VCaP (cell line): ENCODE data around the gene KIF26A.

Experiments
- H3K27ac ChIP-seq: fragments of 450-650 bp; 2 replicates; pipeline ENCODE4 v1.5.1; 2017
- TF ChIP-seq, protein P1 (sequence below): fragments of 450-650 bp; conservative IDR thresholded peaks from 2 replicates; pipeline ENCODE4 v1.5.1; 2017; ENCODE audit warnings: mild to moderate bottlenecking, moderate library complexity

Gene KIF26A

DNA sequence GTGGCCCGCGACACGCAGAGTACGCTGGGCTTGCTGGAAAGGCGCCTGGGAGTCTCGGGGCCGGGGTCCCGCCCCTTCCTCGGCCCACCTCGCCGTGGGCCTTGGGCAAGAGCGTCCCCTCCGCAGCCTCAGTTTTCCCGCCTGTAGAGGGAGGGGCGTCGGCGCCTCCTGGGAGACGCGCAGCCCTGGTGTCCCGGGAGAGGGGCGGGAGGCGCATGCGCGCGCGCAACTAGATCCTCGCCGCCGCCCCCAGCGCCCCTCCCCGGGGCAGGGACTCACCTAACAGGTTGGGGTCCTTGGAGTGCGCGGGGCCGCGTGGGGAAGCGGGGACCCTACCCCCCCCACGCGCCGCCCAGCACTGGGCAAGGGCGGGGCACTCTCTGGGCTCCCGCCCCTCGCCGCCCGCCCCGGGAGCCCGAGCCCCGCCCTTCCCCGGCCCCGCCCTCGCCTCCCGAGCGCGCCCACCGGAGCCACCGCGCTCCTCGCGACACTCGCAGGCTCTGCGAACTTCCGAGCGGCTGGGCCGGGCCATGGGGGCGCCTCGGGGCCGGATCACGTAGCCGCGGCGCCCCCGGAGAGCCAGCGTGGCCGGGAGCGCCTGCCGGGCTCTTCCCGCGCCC is at the start of gene KIF26A:
Gene KIF26A, plus strand, starts transcription at position 490 of the 620 bp plus-strand sequence. CDS start 136 bp downstream, outside the sequence.
- peak within 1 kb of the TSS; percentile 52; the same call in 1 of the 2 replicates for H3K27ac ChIP-seq
- TF ChIP-seq, protein P1, sequence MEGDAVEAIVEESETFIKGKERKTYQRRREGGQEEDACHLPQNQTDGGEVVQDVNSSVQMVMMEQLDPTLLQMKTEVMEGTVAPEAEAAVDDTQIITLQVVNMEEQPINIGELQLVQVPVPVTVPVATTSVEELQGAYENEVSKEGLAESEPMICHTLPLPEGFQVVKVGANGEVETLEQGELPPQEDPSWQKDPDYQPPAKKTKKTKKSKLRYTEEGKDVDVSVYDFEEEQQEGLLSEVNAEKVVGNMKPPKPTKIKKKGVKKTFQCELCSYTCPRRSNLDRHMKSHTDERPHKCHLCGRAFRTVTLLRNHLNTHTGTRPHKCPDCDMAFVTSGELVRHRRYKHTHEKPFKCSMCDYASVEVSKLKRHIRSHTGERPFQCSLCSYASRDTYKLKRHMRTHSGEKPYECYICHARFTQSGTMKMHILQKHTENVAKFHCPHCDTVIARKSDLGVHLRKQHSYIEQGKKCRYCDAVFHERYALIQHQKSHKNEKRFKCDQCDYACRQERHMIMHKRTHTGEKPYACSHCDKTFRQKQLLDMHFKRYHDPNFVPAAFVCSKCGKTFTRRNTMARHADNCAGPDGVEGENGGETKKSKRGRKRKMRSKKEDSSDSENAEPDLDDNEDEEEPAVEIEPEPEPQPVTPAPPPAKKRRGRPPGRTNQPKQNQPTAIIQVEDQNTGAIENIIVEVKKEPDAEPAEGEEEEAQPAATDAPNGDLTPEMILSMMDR = no peak

DNA sequence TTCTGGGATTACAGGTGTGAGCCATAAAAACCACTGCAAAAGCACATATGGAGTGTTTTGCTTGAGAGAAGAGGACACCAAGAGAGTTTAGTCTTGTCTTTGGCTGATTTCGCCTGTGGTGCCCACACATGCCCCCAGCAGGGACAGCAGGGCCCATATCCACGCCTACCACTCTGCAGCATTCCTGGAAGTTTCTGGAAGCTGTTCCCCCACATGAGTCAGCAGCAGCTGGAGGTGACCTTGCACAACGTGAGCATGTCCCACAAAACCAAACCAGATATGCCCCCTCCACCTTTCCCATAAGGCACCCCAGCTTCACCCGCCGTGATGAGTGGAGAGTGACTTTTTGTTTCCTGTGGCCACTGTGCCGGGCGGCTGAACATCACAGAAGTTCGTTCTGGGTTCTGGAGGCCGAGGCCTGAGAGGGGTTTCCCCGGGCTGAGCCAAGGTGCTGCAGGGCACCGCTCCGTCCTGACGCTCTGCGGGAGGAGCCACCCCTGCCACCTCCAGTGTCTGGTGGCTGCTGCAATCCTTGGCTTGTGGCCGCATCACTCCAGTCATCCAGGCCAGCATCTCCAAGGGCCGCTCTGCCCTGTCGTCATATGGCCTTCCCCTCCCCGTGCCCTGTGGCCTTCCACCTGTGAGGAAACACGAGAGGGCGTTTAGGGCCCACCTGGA is 48.2 kb upstream of the KIF26A start:
- H3K27ac ChIP-seq = no peak overlapping the region
- TF ChIP-seq, protein P1 = no peak

DNA sequence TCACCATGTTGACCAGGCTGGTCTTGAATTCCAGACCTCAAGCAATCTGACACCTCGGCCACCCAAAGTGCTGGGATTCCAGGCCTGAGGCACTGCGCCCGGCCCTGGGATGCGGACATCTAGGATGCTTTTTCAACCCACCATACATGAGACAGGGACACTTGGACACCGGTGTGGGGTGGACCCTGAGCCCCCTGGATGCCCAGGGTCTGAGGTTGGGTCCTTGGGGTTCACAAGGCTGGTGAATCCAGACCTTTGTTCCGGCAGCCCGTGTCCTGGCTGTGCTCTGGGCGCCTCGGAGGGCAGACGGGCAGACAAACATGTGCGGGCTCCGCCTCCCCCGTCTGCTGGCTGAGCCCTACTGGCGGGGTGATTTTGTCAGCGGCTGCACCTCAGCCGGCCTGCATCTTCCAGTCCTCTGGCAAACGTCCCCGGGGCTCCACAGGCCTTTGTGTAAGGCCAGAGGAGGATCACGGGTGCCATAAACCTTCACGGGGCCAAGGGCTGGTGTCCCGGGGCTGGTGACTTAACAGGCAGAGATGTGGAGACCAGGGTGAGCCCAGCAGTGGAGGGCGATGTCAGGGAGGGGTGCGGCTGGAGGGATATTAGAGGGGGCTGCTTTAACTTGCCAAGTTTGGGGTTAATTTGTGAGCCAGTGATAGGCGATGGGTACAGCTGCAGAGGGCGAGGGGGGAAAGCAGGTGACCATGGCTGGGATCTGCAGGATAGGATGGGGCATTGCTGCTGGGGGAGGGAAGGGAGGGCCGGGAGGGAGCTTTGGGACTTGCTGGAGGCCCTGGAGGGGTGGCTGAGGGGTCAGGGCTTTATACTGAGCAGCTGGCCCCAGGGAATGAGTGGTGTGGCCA is 47.1 kb upstream of the KIF26A start:
- no peak overlapping the region for H3K27ac ChIP-seq
- TF ChIP-seq, protein P1 = no peak

DNA sequence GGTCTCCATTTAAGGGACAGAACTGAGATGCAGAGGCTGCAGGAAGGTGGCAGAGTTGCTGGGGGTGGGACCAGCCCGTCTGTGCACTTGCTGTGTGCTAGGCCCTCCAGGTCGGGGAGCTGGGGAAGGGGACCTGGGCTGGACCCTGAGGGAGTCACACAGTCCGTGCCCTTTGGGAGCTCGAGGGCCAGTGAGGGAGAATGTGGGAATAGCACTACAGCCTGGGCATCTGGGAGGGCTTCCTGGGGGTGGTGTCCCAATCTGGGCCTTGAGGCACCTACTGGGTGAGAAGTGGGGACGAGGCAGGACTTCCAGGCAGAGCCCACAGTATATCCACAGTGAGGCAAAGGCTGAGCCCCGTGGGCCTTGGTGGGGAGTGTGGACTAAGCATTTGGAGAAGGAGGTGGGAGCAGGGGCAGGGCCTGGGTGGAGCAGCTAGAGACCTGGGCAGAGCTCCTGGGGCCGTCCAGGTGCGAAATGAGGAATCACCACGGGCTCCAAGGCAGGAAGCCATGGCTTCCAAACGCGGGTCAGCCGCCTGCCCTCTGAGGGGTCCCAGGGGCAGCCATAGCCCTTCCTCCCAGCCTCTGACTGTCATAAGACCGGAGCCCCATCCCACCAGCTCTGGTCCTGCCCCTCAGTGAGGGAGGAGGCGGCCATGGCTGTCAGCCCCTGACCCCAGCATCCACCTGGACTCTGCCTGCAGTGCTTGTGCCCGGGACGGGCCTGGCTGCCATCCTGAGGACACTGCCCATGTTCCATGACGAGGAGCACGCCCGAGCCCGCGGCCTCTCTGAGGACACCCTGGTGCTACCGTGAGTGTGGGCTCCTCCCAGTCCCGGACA is 46.2 kb upstream of the KIF26A start:
- TF ChIP-seq, protein P1 = no peak
- no peak overlapping the region for H3K27ac ChIP-seq

DNA sequence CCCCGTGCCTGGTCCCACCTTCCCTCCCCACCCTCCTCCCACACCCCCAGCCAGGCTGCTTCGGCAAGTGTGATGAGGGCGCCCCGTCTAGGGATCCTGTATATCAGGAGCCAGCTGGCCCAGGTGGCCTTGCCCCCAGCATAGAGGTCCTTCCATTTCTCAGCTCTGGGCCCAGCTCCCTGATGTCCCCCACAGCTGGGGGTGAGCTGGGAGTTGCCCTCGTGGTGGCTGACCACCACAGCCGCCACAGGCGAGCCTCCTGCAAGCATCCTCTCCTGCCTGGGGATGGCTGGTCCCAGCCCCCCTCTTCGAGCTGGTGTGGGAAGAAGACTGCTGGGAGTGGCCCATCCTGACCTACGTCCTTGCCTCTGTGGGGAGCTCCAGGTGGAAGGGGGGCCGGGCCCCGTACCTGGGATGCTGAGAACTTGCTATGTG is 45.4 kb upstream of the KIF26A start:
- no peak overlapping the region for H3K27ac ChIP-seq
- TF ChIP-seq, protein P1 = no peak

DNA sequence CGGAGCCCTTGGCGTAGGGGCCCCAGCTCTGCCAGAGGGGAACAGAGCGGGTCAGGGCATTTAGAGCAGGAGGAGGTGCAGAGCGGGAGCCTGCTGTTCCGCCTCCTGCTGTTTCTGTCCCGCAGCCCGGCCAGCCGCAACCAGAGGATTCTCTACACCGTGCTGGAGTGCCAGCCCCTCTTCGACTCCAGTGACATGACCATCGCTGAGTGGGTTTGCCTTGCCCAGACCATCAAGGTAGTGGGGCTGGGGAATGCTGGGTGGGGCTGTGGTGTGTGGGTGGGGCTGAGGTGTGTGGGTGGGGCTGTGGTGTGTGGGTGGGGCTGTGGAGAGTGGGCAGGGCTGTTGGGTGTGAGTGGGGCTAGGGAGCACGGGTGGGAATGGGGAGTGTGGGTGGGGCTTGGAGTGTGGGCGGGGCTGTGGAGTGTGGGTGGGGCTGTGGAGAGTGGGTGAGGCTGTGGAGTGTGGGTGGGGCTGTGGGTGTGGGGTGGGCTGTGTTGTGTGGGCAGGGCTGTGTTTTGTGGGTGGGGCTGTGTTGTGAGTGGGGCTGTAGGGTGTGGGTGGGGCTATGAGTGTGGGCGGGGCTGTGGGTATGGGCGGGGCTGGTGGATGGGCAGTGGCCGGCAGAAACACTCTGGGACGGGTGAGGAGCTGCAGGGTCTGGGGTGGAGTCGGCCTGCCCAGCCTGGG is 44.9 kb upstream of the KIF26A start:
- H3K27ac ChIP-seq = no peak overlapping the region
- TF ChIP-seq, protein P1 = no peak
